ENCODE data around the gene CLCF1.
"Not testable (repeated sequence)": the region's sequence is repeated elsewhere in the genome, so short reads cannot be mapped to it uniquely, and the experiment has no call there.

The CLCF1 gene

GRCh38 chr11:67409261-67409666 is 35.9 kb upstream of the CLCF1 start:
- DNase-seq (ENCODE audit: extremely low read depth in 1 of 2, low read depth in 1 of 2), result peak in 1 of 2 donors; percentile 67

GRCh38 chr11:67408437-67409200 is 35.2 kb upstream of the CLCF1 start:
- no peak for DNase-seq (ENCODE audit: extremely low read depth in 1 of 2, low read depth in 1 of 2)

- DNase-seq (ENCODE audit: extremely low read depth in 1 of 2, low read depth in 1 of 2), result no peak
Measured at GRCh38 chr11:67407688-67408163, 34.3 kb upstream of the CLCF1 start.

GRCh38 chr11:67406969-67407687 is 33.7 kb upstream of the CLCF1 start:
- no peak for DNase-seq (ENCODE audit: extremely low read depth in 1 of 2, low read depth in 1 of 2)

- DNase-seq (ENCODE audit: extremely low read depth in 1 of 2, low read depth in 1 of 2), result no peak
Measured at GRCh38 chr11:67406420-67406968, 33.1 kb upstream of the CLCF1 start.

- DNase-seq (ENCODE audit: extremely low read depth in 1 of 2, low read depth in 1 of 2), result no peak
Measured at GRCh38 chr11:67405688-67406339, 32.4 kb upstream of the CLCF1 start.

- no peak for DNase-seq (ENCODE audit: extremely low read depth in 1 of 2, low read depth in 1 of 2)
Measured at GRCh38 chr11:67405196-67405567, 31.8 kb upstream of the CLCF1 start.

GRCh38 chr11:67404515-67405195 is 31.3 kb upstream of the CLCF1 start:
- DNase-seq (ENCODE audit: extremely low read depth in 1 of 2, low read depth in 1 of 2), result no peak

- DNase-seq (ENCODE audit: extremely low read depth in 1 of 2, low read depth in 1 of 2), result not testable (repeated sequence)
Measured at GRCh38 chr11:67403085-67403484, 29.7 kb upstream of the CLCF1 start.

- not testable (repeated sequence) for DNase-seq (ENCODE audit: extremely low read depth in 1 of 2, low read depth in 1 of 2)
Measured at GRCh38 chr11:67402192-67402839, 28.9 kb upstream of the CLCF1 start.

GRCh38 chr11:67401495-67402191 is 28.2 kb upstream of the CLCF1 start, which contains the start of gene PPP1CA:
Gene PPP1CA, minus strand, starts transcription at chr11:67401858. Its CDS starts 76 bp downstream, at chr11:67401782.
- peak; percentile 79 to 85 for DNase-seq (ENCODE audit: extremely low read depth in 1 of 2, low read depth in 1 of 2)

- DNase-seq (ENCODE audit: extremely low read depth in 1 of 2, low read depth in 1 of 2), result no peak
Measured at GRCh38 chr11:67400942-67401494, 27.6 kb upstream of the CLCF1 start.

- DNase-seq (ENCODE audit: extremely low read depth in 1 of 2, low read depth in 1 of 2), result no peak
Measured at GRCh38 chr11:67400251-67400941, 27.0 kb upstream of the CLCF1 start.

GRCh38 chr11:67398661-67399563 is 25.5 kb upstream of the CLCF1 start:
- no peak for DNase-seq (ENCODE audit: extremely low read depth in 1 of 2, low read depth in 1 of 2)

- DNase-seq (ENCODE audit: extremely low read depth in 1 of 2, low read depth in 1 of 2), result no peak
Measured at GRCh38 chr11:67397986-67398660, 24.7 kb upstream of the CLCF1 start.

GRCh38 chr11:67397536-67397935 is 24.1 kb upstream of the CLCF1 start:
- no peak for DNase-seq (ENCODE audit: extremely low read depth in 1 of 2, low read depth in 1 of 2)
